IPS-15b (cell line): ENCODE measurements around the gene CHCHD5.

Source experiments
- H3K27me3 ChIP-seq: one replicate; pipeline ENCODE4 v1.6.1; 2013; ENCODE audit warnings: low read length; ENCODE audit not compliant: control insufficient read depth, insufficient read depth
- H3K36me3 ChIP-seq: one replicate; pipeline ENCODE4 v1.6.1; 2013; ENCODE audit warnings: low read length; ENCODE audit not compliant: control insufficient read depth, insufficient read depth
- H3K4me1 ChIP-seq: one replicate; pipeline ENCODE4 v1.6.1; 2013; ENCODE audit warnings: mild to moderate bottlenecking, low read length; ENCODE audit not compliant: control insufficient read depth, insufficient read depth
- H3K4me3 ChIP-seq: one replicate; pipeline ENCODE4 v1.5.1; 2013; ENCODE audit warnings: low read depth, low read length
- H3K9ac ChIP-seq: one replicate; pipeline ENCODE4 v1.6.1; 2013; ENCODE audit warnings: low read depth, mild to moderate bottlenecking, low read length
- H3K9me3 ChIP-seq: one replicate; pipeline ENCODE4 v1.6.1; 2013; ENCODE audit warnings: mild to moderate bottlenecking, low read length; ENCODE audit not compliant: control insufficient read depth, insufficient read depth

Gene CHCHD5

GRCh38 chr2:112629823-112630222, 45.4 kb downstream of the CHCHD5 start:
- Histone ChIP-seq H3K4me1 (peaks cover 13% of the 10 kb centered on the region), H3K4me3 (no peak overlapping the region), H3K9ac (no peak overlapping the region), H3K9me3 (no peaks in the 10 kb centered on the region), H3K36me3 (no peaks in the 10 kb centered on the region), H3K27me3 (no peaks in the 10 kb centered on the region)

- Histone ChIP-seq H3K9ac (no peak overlapping the region), H3K27me3 (no peaks in the 10 kb centered on the region), H3K4me1 (peaks cover 13% of the 10 kb centered on the region), H3K9me3 (no peaks in the 10 kb centered on the region), H3K4me3 (no peak overlapping the region), H3K36me3 (no peaks in the 10 kb centered on the region)
Measured at GRCh38 chr2:112630268-112630667, 45.9 kb downstream of the CHCHD5 start.

GRCh38 chr2:112633708-112634107, 49.3 kb downstream of the CHCHD5 start:
- no peaks in the 10 kb centered on the region for H3K36me3 ChIP-seq
- H3K9ac ChIP-seq = no peak overlapping the region
- no peaks in the 10 kb centered on the region for H3K9me3 ChIP-seq
- H3K4me3 ChIP-seq = no peak overlapping the region
- H3K4me1 ChIP-seq = peaks cover 13% of the 10 kb centered on the region
- H3K27me3 ChIP-seq = peaks cover 3% of the 10 kb centered on the region

- H3K36me3 ChIP-seq = no peaks in the 10 kb centered on the region
- peaks cover 13% of the 10 kb centered on the region for H3K4me1 ChIP-seq
- H3K9ac ChIP-seq = no peak overlapping the region
- no peaks in the 10 kb centered on the region for H3K9me3 ChIP-seq
- H3K4me3 ChIP-seq = no peak overlapping the region
- peaks cover 3% of the 10 kb centered on the region for H3K27me3 ChIP-seq
Measured at GRCh38 chr2:112634153-112634873, 49.9 kb downstream of the CHCHD5 start.

GRCh38 chr2:112634874-112635157, 50.4 kb downstream of the CHCHD5 start:
- H3K4me1 ChIP-seq = peaks cover 13% of the 10 kb centered on the region
- no peak overlapping the region for H3K4me3 ChIP-seq
- H3K9me3 ChIP-seq = no peaks in the 10 kb centered on the region
- H3K36me3 ChIP-seq = no peaks in the 10 kb centered on the region
- H3K9ac ChIP-seq = no peak overlapping the region
- H3K27me3 ChIP-seq = peaks cover 3% of the 10 kb centered on the region

- Histone ChIP-seq H3K4me1 (peaks cover 5% of the 10 kb centered on the region), H3K36me3 (no peaks in the 10 kb centered on the region), H3K9ac (no peak overlapping the region), H3K9me3 (no peaks in the 10 kb centered on the region), H3K27me3 (peaks cover 3% of the 10 kb centered on the region), H3K4me3 (no peak overlapping the region)
Measured at GRCh38 chr2:112636605-112637288, 52.3 kb downstream of the CHCHD5 start.

- Histone ChIP-seq H3K4me3 (no peak overlapping the region), H3K9ac (no peak overlapping the region), H3K4me1 (peaks cover 4% of the 10 kb centered on the region), H3K27me3 (peaks cover 3% of the 10 kb centered on the region), H3K9me3 (no peaks in the 10 kb centered on the region), H3K36me3 (no peaks in the 10 kb centered on the region)
Measured at GRCh38 chr2:112637289-112637660, 52.9 kb downstream of the CHCHD5 start.
